Lung (tissue), 16 donors: ENCODE measurements around the gene SPIRE2. TPM values are rescaled to one million over a fixed set of nuclear protein-coding genes. Genes with fewer than 3 reads are reported as not detected.

Experiments used
- ATAC-seq: fragments of 200-7000 bp; cut with Tn5 transposase; one replicate; pipeline ENCODE4 v1.9.1; 2020; ENCODE audit warnings: moderate number of reproducible peaks; ENCODE audit not compliant: insufficient read depth, low FRiP score
- DNase-seq, 3 donors: peaks; one replicate each; pipeline ENCODE4 v3.0.0-alpha.2; 2013 to 2017
- H3K27ac ChIP-seq, 2 donors: one replicate each; pipeline ENCODE4 v1.5.1; 2013; ENCODE audit warnings: mild to moderate bottlenecking in 2 of 2, moderate library complexity in 2 of 2, control low read depth in 1 of 2, inconsistent platforms in 1 of 2, low read depth in 1 of 2, low read length in 1 of 2
- H3K27me3 ChIP-seq, 3 donors: one replicate each; pipeline ENCODE4 v1.5.1; 2013; ENCODE audit warnings: low read length in 2 of 3; ENCODE audit not compliant: control insufficient read depth in 3 of 3, insufficient read depth in 3 of 3
- H3K36me3 ChIP-seq, 4 donors: one replicate each; pipeline ENCODE4 v1.5.1; 2013; ENCODE audit warnings: low read length in 4 of 4, mild to moderate bottlenecking in 1 of 4, moderate library complexity in 1 of 4; ENCODE audit not compliant: control insufficient read depth in 4 of 4, insufficient read depth in 4 of 4
- H3K4me1 ChIP-seq, 5 donors: one replicate each; pipeline ENCODE4 v1.5.1; 2013; ENCODE audit warnings: low read length in 5 of 5, mild to moderate bottlenecking in 2 of 5, moderate library complexity in 1 of 5; ENCODE audit not compliant: control insufficient read depth in 5 of 5, insufficient read depth in 5 of 5
- H3K4me3 ChIP-seq: one replicate; pipeline ENCODE4 v1.5.1; 2013; ENCODE audit warnings: mild to moderate bottlenecking, control low read depth, moderate library complexity
- H3K9ac ChIP-seq, 2 donors: one replicate each; pipeline ENCODE4 v1.5.1; 2013; ENCODE audit warnings: low read length in 2 of 2, control low read depth in 1 of 2; ENCODE audit not compliant: insufficient read depth in 1 of 2
- H3K9me3 ChIP-seq, 4 donors: one replicate each; pipeline ENCODE4 v1.5.1; 2013; ENCODE audit warnings: low read length in 3 of 4, mild to moderate bottlenecking in 1 of 4, moderate library complexity in 1 of 4; ENCODE audit not compliant: control insufficient read depth in 4 of 4, insufficient read depth in 3 of 4
- CTCF ChIP-seq: IDR thresholded peaks from 2 replicates; pipeline ENCODE4 v1.5.1; 2012; ENCODE audit warnings: mild to moderate bottlenecking; ENCODE audit errors: control extremely low read depth, extremely low read depth
- WGBS, 2 donors: extraction: QIAGEN DNeasy Blood & Tissue Kit; methylation state at CpG; one replicate each; pipeline ENCODE4 v1.1.7; 2013; 5-methylcytosine and 5-hydroxymethylcytosine counted together
- long read RNA-seq, 5 donors: transcript quantifications; one replicate each; lab custom pipeline, GENCODE V29; 2026
- polyA plus RNA-seq, 2 donors: library from polyadenylated mRNA; stranded (reverse); fragments of 200-250 nt; gene quantifications; one replicate each; pipeline ENCODE4 v1.2.1, GENCODE V29; 2013
- total RNA-seq, 2 donors: library from RNA; depleted of rRNA in 1 of 2; stranded (reverse); fragments of >200 nt in 1 of 2; gene quantifications; one replicate each; pipeline ENCODE4 v1.2.1, GENCODE V29; 2014 to 2021
- donor health status: control.
- donor health status: control.
- donor health status: Bipolar disorder and iron deficiency.
- donor health status: healthy.
- donor health status: DM: yes; HTN: yes; CAD: no.

SPIRE2 gene
- 10 to 100 TPM in 1 of 2 donors, 1 to 10 TPM in 1; 9.5 to 12.0 TPM for total RNA-seq
- polyA plus RNA-seq, result 1 to 10 TPM; 3.3 to 6.5 TPM
- long read RNA-seq, donor 1, partial matches to known transcripts, result 7 of 10 reads
- long read RNA-seq, donor 1, other reads (novel, unspliced or antisense), result 0 of 10 reads
- long read RNA-seq, donor 2, partial matches to known transcripts, result 0 of 1 reads
- long read RNA-seq, donor 2, other reads (novel, unspliced or antisense), result 0 of 1 reads
- long read RNA-seq, donor 3, result 0 reads
- long read RNA-seq, donor 4, result 0 reads
- long read RNA-seq, donor 5, partial matches to known transcripts, result 6 of 10 reads
- long read RNA-seq, donor 5, other reads (novel, unspliced or antisense), result 0 of 10 reads

GRCh38 chr16:89828199-89828869 is at the start of gene SPIRE2:
Gene SPIRE2 (plus strand): TSS chr16:89828475. CDS start chr16:89828551, 76 bp downstream.
- ATAC-seq (peak; percentile 81), DNase-seq (peak; percentile 86 to 92 (median 89))
- Histone ChIP-seq H3K9me3 (no peaks in the 10 kb centered on the region), H3K4me1 (peaks cover 0 to 19% (median 0%) of the 10 kb centered on the region in 5 donors), H3K36me3 (no peaks in the 10 kb centered on the region), H3K27ac (peak within 1 kb of the TSS; percentile 47 to 62), H3K9ac (no peak within 1 kb of the TSS), H3K27me3 (no peaks in the 10 kb centered on the region), H3K4me3 (peak within 1 kb of the TSS; percentile 33)
- no peak for TF ChIP-seq CTCF
- 0 to 2% methylated on average over 30 to 92 of the region's 98 CpGs for WGBS, 2 donors

GRCh38 chr16:89779231-89779908 is 48.9 kb upstream of the SPIRE2 start:
- 94% methylated on average over 13 of the region's 13 CpGs for whole genome bisulfite sequencing, 2 donors
- no peak overlapping the region for H3K9ac ChIP-seq
- no peak overlapping the region for H3K4me3 ChIP-seq
- H3K9me3 ChIP-seq, result no peaks in the 10 kb centered on the region
- ATAC-seq (no peak), DNase-seq (no peak)
- no peaks in the 10 kb centered on the region for H3K4me1 ChIP-seq
- peaks cover 0 to 24% (median 10%) of the 10 kb centered on the region in 4 donors for H3K36me3 ChIP-seq
- H3K27ac ChIP-seq, result no peak overlapping the region
- H3K27me3 ChIP-seq, result no peaks in the 10 kb centered on the region
- no peak for TF ChIP-seq CTCF

GRCh38 chr16:89779909-89780305 is 48.4 kb upstream of the SPIRE2 start:
- Histone ChIP-seq H3K4me1 (no peaks in the 10 kb centered on the region), H3K9ac (no peak overlapping the region), H3K4me3 (no peak overlapping the region), H3K27ac (no peak overlapping the region), H3K36me3 (peaks cover 0 to 28% (median 10%) of the 10 kb centered on the region in 4 donors), H3K9me3 (no peaks in the 10 kb centered on the region), H3K27me3 (no peaks in the 10 kb centered on the region)
- no peak for DNase-seq
- ATAC-seq, result no peak
- no peak for TF ChIP-seq CTCF
- WGBS, 2 donors, result 94 to 95% methylated on average over 6 of the region's 6 CpGs
